HG03575 (cell line): Measurements from ENCODE around the gene PCDH7.

Source experiments
- ATAC-seq: cut with Tn5 transposase; IDR thresholded peaks from one replicate; pipeline ENCODE4 v1.9.1; 2021; ENCODE audit not compliant: unreplicated experiment, insufficient number of reproducible peaks, low FRiP score; ENCODE audit errors: extremely low read depth

Gene PCDH7

GRCh38 chr4:30723201-30723955 lies 3.2 kb downstream of the PCDH7 start:
- ATAC-seq, result no peak

- no peak for ATAC-seq
Measured at GRCh38 chr4:30724247-30724646, 4.1 kb downstream of the PCDH7 start.

DNA sequence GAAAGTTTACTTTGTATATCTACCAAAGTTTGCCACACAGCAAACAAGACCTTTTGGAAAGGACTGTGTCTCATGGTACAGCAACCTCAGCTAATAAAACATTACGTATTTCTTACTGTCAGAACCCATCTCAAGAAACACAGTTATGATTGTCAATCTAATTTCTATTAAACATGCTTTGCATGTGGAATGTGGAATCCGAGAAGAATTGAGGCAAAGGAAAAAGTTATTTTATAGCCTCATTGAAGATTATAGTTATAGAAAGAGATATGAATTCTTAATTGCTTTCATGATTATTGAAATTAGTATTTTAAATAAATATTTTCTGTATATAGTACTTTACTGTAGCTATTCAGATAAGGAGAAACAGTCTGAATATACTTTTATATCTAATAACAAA lies 5.4 kb downstream of the PCDH7 start:
- no peak for ATAC-seq

DNA sequence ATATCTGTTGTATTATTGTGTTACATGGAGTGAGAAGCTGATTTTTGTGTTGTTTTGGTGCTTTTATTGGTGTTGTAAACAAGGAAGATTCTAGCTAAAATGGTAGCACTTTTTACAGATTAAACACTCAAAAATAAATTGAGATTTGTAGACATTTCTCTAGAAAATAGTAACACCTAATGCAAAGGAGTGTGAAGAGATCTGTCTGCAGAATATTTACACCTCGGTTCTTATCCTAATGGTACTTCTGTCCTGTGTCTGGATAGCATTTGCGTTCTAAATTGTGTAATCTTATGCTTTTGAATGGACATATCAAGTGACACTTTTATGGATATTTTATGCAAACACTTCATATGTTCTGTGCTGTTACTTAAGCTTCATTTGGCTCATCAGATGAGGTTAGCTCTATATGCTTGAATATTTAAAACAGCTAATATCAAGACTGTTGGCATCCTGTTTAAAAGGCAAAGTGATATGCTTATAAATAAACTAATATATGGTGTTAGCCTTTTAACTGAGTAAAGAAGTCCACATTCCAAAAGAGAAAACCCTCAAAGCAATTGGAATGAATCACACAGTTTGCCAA lies 6.0 kb downstream of the PCDH7 start:
- no peak for ATAC-seq

- no peak for ATAC-seq
Measured at GRCh38 chr4:30727409-30727808, 7.2 kb downstream of the PCDH7 start.

DNA sequence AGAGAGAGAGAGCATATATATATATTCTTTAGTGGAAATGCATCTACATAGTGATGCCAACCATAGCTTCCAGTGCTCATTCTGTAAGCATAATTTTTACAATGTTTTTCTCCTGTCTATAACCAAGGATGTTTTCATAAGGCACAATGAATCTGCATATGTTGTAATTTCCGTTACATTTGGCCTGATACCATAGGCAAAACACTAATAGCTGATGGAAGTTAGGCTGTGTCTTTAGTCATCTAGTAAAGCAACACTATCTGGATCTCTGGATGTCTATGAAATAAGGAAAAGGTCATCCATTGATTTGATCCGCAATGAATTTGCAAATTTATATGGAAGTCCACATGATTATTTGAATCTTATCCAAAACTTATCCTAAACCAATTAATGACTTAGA lies 8.1 kb downstream of the PCDH7 start:
- no peak for ATAC-seq

GRCh38 chr4:30743897-30744296 lies 23.7 kb downstream of the PCDH7 start:
- ATAC-seq, result no peak

DNA sequence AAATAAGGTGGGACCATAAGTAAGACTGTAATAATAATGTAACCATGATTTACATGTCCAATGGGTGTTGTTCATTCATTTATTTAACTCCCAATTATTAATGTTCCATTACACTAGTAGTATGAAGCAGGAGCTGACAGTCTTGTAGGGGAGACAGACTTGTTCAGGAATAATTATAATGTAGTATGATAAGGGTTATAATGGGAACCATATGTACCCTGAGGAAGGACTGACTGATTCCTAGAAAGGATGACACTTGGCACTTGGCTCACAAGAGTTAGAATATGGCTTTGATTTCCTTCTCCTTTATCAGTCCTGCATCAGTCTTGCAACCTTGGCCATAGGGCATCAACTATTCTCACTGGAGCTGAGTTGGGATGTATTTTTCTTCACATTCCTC lies 24.2 kb downstream of the PCDH7 start:
- no peak for ATAC-seq

DNA sequence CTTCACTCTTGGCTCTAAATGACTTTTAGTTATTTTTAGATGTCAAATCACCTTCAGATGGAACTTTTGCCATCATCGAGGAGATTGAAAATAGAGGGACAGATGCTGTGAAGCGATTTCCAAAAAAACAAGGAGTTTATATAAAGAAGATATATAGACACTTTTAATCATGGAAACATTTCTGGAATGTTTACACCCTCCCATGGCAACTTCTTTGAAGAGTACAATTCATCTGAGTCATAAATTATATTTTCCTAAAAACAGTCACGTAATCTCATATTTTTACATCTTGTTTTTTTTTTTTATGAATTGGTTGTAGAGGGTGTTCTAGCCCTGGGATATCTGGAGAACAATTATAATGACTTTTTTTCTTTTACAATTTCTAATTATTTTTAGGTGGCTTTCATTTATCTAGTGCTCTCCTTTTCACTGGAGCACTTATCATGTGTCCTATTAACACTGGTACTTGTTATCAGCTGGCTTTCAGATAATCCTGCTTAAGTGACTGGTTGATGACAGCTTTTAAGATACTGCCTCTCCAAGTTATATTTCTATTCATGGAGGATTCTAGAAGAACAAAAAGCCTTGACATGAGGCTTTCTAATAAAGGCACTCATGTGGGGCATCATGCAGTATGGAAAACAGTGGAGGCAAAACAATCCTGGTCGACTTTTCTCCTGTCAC lies 24.9 kb downstream of the PCDH7 start:
- no peak for ATAC-seq

DNA sequence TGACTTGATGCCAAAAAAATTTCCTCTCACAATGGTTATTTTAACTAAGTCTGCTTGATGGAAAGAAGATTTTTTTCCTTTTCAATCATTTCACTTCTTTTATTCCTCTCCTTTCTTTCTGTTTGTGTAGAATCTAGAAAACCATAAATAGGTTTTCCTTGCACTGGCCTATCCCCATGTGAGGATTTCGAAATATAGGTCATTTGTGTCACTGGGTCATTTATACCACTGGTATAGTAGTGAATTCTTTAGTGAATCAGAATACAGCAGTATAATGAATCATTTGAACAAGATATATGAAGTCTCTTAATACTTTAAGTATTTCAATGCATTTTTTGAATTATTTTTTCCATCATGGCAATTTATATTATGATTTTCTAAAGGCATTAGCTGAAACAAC lies 26.6 kb downstream of the PCDH7 start:
- no peak for ATAC-seq

GRCh38 chr4:30753316-30753715 lies 33.1 kb downstream of the PCDH7 start:
- no peak for ATAC-seq

GRCh38 chr4:30754021-30754420 lies 33.9 kb downstream of the PCDH7 start:
- ATAC-seq, result no peak

GRCh38 chr4:30755346-30755745 lies 35.2 kb downstream of the PCDH7 start:
- no peak for ATAC-seq

GRCh38 chr4:30756553-30756952 lies 36.4 kb downstream of the PCDH7 start:
- no peak for ATAC-seq

GRCh38 chr4:30757357-30757756 lies 37.2 kb downstream of the PCDH7 start:
- no peak for ATAC-seq

DNA sequence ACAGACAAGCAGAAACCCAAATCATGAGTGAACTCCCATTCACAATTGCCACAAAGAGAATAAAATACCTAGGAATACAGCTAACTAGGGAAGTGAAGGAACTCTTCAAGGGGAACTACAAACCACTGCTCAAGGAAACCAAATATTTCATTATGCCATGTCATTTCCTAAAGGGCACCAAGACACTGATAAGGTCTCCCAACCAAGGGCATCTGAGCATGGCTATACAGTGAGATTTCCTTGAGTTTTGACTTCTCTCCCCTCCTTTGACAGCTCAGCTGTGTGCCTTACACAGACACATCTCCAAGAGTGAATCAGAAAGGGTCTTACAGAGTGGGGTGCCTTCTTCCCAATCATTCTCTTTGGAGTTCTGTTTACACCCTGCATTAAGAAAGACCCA lies 40.4 kb downstream of the PCDH7 start:
- no peak for ATAC-seq

- ATAC-seq, result no peak
Measured at GRCh38 chr4:30763321-30763727, 43.2 kb downstream of the PCDH7 start.

DNA sequence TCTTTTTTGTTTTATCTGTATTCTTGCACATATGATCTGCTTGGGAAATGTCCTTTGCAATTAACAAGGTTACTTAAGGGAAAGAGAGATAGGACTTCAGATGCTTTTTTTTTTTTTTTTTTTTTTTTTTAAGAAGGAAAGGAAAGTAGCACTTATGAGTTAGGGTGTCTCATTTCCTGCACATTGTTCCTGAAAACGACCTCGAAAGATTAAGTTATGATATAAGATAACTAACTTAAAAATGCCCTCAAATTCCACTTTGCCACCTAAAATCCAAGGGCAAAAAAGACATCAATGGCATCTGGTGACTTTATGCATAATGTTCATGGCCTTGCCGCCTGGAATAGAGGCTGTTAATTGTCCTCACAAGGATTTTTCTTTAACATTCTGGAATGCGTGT lies 44.9 kb downstream of the PCDH7 start:
- ATAC-seq, result no peak

GRCh38 chr4:30767147-30767845 lies 47.1 kb downstream of the PCDH7 start:
- ATAC-seq, result no peak

DNA sequence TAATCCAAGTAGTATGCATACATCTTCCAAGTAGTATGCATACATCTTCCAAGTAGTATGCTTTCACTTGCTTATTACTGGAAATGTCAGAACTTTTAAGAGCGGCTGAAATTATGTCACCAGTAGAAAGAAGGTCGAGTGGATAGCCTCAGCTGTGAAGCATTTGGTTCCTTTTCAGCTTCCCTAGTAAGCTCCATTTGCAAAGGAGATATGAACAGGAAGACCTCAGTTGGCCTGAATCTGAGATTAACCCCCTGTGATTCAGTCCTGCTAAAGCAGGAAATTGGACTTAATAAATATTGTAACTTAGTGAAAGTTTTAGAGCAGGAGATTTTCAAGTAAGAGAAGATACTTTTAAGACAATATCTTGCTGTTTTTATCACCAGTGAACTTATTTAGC lies 48.1 kb downstream of the PCDH7 start:
- no peak for ATAC-seq
